HG02678 (cell line): Measurements from ENCODE around the gene PRELP.

Experiments used
- ATAC-seq: cut with Tn5 transposase; IDR thresholded peaks from one replicate; pipeline ENCODE4 v1.9.1; 2021; ENCODE audit warnings: mild to moderate bottlenecking, moderate library complexity; ENCODE audit not compliant: unreplicated experiment

PRELP gene

GRCh38 chr1:203476216-203476814, 709 bp downstream of the PRELP start:
- no peak for ATAC-seq

DNA sequence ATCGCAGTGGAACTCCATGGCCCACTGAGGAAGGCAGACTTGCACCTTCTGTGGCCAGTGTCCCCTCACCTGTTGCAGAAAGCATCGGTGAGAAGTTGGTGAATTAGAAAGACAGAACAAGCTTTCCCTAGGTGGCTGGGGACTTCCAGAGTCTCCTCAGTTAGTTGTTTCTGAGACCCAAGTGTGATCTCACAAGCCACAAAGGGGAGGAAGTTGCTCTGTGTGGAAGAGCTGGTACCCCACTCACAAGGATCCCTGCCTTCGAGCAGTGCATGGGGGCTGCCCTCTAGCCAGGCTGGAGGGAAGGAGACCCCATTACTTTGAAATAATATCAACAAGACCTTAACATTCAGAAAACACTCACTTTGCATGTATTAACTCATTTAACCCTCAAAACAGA, 2.1 kb downstream of the PRELP start:
- ATAC-seq, result no peak

DNA sequence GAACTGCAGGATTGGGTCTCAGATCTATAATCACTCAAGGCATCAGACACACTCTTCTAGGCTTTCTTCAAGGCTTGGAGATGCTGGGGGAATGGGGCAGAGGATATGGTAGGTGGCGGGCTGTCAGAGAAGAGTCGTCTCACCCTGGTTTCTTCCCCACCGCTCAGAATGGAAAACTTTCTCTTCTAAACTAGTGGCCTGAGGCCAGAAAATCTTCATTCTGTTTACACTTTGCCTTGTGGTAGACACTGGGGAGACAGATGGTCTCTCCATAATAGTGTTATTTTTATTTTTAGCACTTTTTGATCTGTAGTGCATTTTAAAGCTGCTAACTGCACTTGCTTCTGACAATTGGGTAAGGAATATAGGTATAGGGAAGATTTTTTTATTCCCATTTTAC, 2.6 kb downstream of the PRELP start:
- no peak for ATAC-seq

DNA sequence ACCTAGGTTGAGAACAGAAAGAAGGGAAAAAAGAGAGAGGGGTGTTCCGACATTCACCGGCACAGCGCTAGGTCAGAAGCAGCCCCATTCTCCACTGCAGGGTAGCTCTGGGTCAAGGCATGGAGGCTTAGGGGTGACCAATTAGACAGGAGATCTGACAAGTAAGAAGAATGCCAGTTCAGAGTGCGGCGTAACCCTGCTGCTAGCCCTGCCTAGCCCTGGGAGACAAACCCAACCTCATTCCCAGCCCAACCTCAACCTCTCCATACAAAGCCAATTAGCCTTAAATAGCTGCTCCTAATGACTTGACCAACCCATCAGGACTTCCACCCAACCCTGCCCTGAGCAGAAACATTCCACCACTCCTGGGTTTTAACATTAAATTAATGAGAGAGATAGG, 3.4 kb downstream of the PRELP start:
- ATAC-seq, result no peak

- ATAC-seq, result no peak
Measured at GRCh38 chr1:203479646-203480045, 4.0 kb downstream of the PRELP start.

GRCh38 chr1:203480084-203480483, 4.5 kb downstream of the PRELP start:
- no peak for ATAC-seq

GRCh38 chr1:203480525-203481084, 5.0 kb downstream of the PRELP start:
- no peak for ATAC-seq

GRCh38 chr1:203481196-203481595, 5.6 kb downstream of the PRELP start:
- ATAC-seq, result no peak

DNA sequence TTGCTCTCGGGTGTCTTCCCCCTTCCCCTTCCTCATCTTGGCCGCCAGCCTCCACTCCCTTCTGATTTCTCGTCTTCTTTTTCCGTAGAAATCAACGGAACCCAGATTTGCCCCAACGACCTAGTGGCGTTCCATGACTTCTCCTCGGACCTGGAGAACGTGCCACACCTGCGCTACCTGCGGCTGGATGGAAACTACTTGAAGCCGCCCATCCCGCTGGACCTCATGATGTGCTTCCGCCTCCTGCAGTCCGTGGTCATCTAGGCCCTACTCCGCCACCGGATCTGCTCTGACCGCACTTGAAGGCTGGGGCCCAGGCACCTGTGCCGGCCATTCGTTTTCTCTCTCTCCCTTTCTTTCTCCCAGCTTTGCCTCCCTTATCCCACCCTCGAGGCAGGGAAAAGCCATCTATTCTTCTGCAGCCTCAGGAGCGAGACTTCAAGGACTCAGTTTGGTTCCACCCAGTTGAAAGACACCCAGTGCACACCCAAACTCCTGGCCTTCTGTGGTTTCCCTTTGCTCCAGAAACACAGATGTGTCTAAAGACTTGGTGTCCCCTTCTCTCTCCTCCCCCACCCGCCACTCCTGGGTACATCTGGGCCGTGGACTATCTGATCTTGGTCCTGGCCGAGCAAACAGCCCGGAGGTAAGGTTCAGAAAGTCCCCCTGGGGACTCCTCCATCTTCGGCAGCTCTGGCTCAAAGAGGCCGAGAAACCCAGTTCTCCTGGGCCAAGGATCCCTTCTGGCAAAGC, 11.2 kb downstream of the PRELP start:
- ATAC-seq, result no peak

DNA sequence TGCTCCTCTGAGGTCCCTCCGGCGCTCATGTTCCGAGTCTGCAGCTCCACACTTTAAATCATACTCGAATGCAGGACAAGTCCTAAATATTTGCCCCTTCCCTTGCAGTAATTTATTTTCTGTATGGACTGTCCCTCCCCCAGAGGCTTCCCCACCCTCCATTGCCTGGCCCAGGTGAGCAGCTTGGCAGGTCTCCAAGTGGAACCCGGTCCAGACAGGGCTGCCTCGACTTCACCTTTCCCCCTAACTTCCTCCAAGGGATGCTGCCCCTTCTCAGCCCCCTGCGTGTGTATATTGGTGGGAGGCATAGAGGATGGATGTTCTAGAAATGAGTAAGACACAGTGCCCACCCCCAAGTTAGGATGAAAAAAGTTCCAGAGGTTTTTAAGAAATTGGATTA, 12.9 kb downstream of the PRELP start:
- ATAC-seq, result no peak

DNA sequence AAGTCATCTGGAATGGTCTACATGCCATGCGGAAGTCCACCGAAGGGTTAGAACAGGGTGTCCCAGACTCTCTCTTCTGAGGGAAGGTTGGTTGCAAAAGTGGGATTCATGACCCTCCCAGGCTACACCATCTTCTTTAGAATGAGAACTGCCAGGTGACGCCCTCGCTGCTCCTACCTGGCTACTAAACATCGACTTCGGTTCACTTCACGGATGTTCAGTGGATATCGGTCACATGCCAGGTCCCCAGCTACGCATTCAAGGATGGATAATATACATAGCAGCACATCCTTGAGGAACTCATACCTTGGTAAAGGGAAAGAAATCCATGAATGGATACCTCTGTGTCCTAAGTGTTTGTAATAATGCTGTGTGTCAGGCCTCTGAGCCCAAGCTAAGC, 15.0 kb downstream of the PRELP start:
- no peak for ATAC-seq

- ATAC-seq, result no peak
Measured at GRCh38 chr1:203491664-203492063, 16.1 kb downstream of the PRELP start.

DNA sequence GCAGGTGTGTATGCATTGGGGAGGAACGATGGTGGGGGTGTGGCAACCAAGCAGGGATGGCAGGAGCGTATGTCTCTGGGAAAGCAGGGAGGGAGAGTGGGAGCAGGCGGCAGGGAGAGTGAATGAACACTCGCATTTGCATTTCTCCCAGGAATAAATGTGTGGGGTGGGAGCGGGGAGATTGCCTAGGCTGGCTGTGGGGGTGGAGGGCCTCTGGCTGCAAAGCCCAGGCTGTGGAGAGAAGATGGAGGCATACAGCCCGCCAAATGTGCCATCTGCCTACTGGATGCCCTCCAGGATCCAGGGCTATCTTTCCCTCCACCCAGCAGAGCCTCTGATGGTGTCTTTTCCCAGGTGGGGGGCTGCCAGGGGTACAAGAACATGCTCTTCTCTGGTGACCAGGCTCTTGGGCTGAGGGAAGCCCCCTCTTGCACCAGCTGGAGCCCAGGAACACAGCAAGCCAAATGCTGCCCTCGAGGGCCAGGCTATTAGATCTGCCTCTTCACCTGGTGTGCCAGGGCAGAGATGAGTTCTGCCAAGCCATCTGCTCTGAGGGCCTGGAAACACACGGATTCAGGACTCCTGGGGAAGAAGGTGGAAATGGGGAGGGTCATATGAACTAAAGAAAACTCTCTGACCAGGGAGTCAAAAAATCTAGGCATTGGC, 16.6 kb downstream of the PRELP start:
- no peak for ATAC-seq

GRCh38 chr1:203492748-203493130, 17.1 kb downstream of the PRELP start:
- no peak for ATAC-seq

- no peak for ATAC-seq
Measured at GRCh38 chr1:203493901-203494300, 18.3 kb downstream of the PRELP start, which contains the start of gene OPTC. Gene OPTC, plus strand, starts transcription at chr1:203494153. Its CDS starts 1,853 bp downstream, at chr1:203496006.

- ATAC-seq, result no peak
Measured at GRCh38 chr1:203495845-203496244, 20.2 kb downstream of the PRELP start.

- ATAC-seq, result no peak
Measured at GRCh38 chr1:203497269-203497777, 21.7 kb downstream of the PRELP start.

GRCh38 chr1:203499643-203500278, 24.2 kb downstream of the PRELP start:
- ATAC-seq, result no peak

- ATAC-seq, result no peak
Measured at GRCh38 chr1:203500279-203500678, 24.7 kb downstream of the PRELP start.

GRCh38 chr1:203503836-203504235, 28.2 kb downstream of the PRELP start:
- no peak for ATAC-seq
